Measurements from ENCODE around the gene HOXB8.

Gene HOXB8

DNA sequence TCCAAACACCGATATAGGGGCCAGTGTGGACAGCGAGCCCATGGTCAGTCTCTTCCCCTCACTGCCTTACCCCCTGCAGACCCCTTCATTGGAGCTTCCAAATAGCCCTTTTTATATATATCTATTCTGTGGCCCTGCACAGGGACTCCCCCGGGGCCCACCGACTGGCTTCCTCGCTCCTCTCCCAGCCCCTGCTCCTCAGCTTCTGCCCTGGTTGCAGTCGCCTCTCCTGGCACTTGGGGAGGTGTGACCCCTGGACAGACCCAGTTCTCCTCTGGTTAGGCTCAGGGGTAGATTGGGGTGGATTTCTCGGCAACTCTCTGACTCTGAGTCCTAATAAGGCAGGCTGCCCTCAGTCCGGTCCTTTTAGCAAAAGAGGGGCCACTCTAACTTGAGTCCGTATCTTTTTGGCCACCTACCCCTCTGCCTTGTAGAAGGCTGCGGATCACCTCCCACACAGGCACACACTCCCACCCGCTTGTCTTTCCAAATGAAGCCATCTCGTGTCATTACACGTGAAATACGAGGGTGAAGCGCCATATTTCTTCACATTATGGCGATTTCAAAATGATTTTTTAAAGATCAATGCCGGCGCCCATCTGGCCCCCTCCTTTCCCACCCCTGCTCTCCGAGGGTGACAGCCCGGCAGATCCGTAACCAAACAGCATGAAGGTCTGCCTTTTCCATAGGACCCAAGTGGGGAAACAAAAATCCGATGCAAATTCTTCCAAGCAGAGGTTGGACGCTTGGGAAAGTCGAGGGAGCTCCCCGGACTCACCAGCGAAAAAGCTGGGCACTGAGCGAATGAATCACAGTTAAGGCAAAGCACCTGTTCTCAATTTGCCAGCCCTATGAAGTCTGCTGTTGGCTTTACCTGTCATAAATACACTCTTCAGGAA, 12.8 kb upstream of the HOXB8 start:
- TF ChIP-seq CTCF (IDR thresholded peaks at IDR 0.05; ENCODE audit: extremely low read depth, insufficient read depth, missing control alignments), result no peak
- in situ Hi-C loops (cut with MboI; ENCODE audit: low pct_unique_long_range_greater_than_20kb, low sequenced_read_pairs, unreplicated experiment), result no loop called here
- no peak for DNase-seq (ENCODE audit: low spot score)

DNA sequence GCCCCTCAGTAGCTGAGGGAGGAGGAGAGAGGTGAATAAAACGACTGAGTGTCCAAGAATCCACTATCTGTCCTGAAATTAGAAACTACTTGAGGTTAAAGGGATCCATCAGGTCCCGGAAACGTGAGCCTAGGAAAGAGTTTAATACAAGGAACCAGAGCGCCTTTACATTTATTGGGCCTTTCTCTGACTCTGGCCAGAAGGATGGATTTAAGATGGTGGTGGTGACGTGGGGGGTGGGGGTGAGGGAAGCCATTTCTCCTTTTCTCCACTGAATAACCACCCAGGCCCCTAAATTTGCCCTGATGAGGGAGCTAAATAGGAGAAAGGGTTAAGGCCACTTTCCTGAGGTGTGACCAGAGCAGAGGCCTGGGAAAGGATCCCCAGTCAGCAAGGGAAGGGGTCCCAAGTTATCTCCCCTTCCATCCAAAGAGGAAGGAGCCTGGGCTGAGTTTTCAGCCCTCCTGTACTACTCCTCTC, 12.1 kb upstream of the HOXB8 start:
- DNase-seq (ENCODE audit: low spot score), result no peak
- TF ChIP-seq CTCF (IDR thresholded peaks at IDR 0.05; ENCODE audit: extremely low read depth, insufficient read depth, missing control alignments), result no peak
- in situ Hi-C loops (cut with MboI; ENCODE audit: low pct_unique_long_range_greater_than_20kb, low sequenced_read_pairs, unreplicated experiment), result no loop called here

GRCh38 chr17:48626245-48627117, 11.4 kb upstream of the HOXB8 start, which contains the start of gene HOXB9:
HOXB9 (minus strand) TSS chr17:48626358; CDS start chr17:48626269, 89 bp downstream.
- in situ Hi-C loops (cut with MboI; ENCODE audit: low pct_unique_long_range_greater_than_20kb, low sequenced_read_pairs, unreplicated experiment), result no loop called here
- TF ChIP-seq CTCF (IDR thresholded peaks at IDR 0.05; ENCODE audit: extremely low read depth, insufficient read depth, missing control alignments), result no peak
- no peak for DNase-seq (ENCODE audit: low spot score)

- in situ Hi-C loops (cut with MboI; ENCODE audit: low pct_unique_long_range_greater_than_20kb, low sequenced_read_pairs, unreplicated experiment), result no loop called here
- no peak for TF ChIP-seq CTCF (IDR thresholded peaks at IDR 0.05; ENCODE audit: extremely low read depth, insufficient read depth, missing control alignments)
- DNase-seq (ENCODE audit: low spot score), result peak; percentile 84
These were observed 10.6 kb upstream of the HOXB8 start for GRCh38 chr17:48625495-48626244.

DNA sequence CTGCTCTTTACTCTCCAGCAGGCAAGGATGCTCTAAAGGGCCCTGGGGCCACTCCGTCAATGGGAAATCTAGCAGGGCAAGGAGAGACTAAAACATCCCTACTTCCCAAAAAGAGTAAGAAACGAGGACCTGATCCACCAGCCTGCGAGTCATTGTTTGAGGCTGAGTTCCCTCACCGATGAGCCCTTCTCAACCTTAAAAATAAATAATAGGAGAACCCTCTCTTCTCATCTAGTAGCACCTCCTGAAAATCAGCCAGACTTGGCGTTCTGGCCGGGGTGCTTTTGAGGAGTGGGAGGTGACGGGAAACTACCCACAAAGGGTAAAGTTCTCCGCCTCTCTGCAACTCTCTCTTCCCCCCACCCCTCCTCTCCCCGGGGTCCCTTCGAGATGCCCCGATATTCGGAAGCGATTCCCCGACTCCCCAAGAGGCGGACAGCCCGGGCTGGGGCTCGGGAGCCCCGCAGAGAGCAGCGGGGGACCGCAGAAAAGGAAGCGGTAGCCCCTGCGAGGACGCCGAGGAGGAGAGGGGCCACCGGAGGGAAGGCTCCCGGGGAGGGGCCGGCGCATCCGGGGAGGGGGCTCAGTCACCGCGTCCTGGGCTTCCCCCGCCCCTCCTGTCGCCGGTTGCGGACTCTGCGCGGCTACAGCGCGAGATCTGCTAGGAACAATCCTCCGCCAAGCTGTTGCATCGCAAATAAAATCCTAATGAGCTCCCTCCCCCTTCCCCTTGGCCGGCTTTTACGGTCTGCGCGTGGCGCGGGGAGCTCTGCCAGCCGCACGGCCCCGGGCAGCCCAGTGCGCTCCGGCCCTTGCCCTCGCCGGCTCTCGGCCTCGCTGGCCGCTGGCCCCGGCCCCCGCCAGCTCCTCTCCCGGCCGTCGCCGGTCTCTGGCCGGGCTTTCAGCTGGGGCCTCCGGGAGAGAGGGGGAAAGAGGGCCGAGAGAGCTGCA, 9.7 kb upstream of the HOXB8 start:
- DNase-seq (ENCODE audit: low spot score), result peak; percentile 64
- in situ Hi-C loops (cut with MboI; ENCODE audit: low pct_unique_long_range_greater_than_20kb, low sequenced_read_pairs, unreplicated experiment), result no loop called here
- no peak for TF ChIP-seq CTCF (IDR thresholded peaks at IDR 0.05; ENCODE audit: extremely low read depth, insufficient read depth, missing control alignments)
